8988T (cell line): ENCODE data around the gene FBN1.

ENCODE experiments used
- DNase-seq: peaks from one replicate; pipeline ENCODE4 v3.0.0; 2011

The FBN1 gene

GRCh38 chr15:48578965-48579364, 66.5 kb downstream of the FBN1 start:
- DNase-seq: no peak

GRCh38 chr15:48577469-48577868, 68.0 kb downstream of the FBN1 start:
- DNase-seq: no peak

GRCh38 chr15:48574187-48574586, 71.3 kb downstream of the FBN1 start:
- DNase-seq: no peak

- no peak for DNase-seq
These were observed 71.7 kb downstream of the FBN1 start for GRCh38 chr15:48573780-48574179.

GRCh38 chr15:48572823-48573222, 72.7 kb downstream of the FBN1 start:
- DNase-seq: no peak

- DNase-seq: no peak
These were observed 74.0 kb downstream of the FBN1 start for GRCh38 chr15:48571510-48571909.

GRCh38 chr15:48570822-48571221, 74.7 kb downstream of the FBN1 start:
- no peak for DNase-seq

- no peak for DNase-seq
These were observed 75.8 kb downstream of the FBN1 start for GRCh38 chr15:48569591-48570302.

- DNase-seq: no peak
These were observed 78.8 kb downstream of the FBN1 start for GRCh38 chr15:48566668-48567067.

- DNase-seq: no peak
These were observed 79.7 kb downstream of the FBN1 start for GRCh38 chr15:48565560-48566482.

GRCh38 chr15:48564690-48565089, 80.8 kb downstream of the FBN1 start:
- no peak for DNase-seq

- no peak for DNase-seq
These were observed 81.6 kb downstream of the FBN1 start for GRCh38 chr15:48563934-48564333.

GRCh38 chr15:48560321-48561051, 85.0 kb downstream of the FBN1 start:
- no peak for DNase-seq

GRCh38 chr15:48559285-48559684, 86.2 kb downstream of the FBN1 start:
- DNase-seq: no peak

- no peak for DNase-seq
These were observed 87.3 kb downstream of the FBN1 start for GRCh38 chr15:48558226-48558625.

- no peak for DNase-seq
These were observed 88.2 kb downstream of the FBN1 start for GRCh38 chr15:48557335-48557734.

- DNase-seq: no peak
These were observed 89.2 kb downstream of the FBN1 start for GRCh38 chr15:48556159-48556897.

- no peak for DNase-seq
These were observed 90.1 kb downstream of the FBN1 start for GRCh38 chr15:48555241-48555881.

- DNase-seq: no peak
These were observed 91.4 kb downstream of the FBN1 start for GRCh38 chr15:48554112-48554511.

GRCh38 chr15:48553559-48553958, 92.0 kb downstream of the FBN1 start:
- DNase-seq: no peak

- no peak for DNase-seq
These were observed 94.5 kb downstream of the FBN1 start for GRCh38 chr15:48550822-48551525.

GRCh38 chr15:48548455-48548854, 97.1 kb downstream of the FBN1 start:
- no peak for DNase-seq
